Measurements from ENCODE around the gene HS1BP3. TPM values are rescaled to one million over a fixed set of nuclear protein-coding genes. Genes with fewer than 3 reads are reported as not detected.

The HS1BP3 gene
- total RNA-seq, 6 donors from 2014 or later = 41.0 to 45.8 (median 42.7) TPM

DNA sequence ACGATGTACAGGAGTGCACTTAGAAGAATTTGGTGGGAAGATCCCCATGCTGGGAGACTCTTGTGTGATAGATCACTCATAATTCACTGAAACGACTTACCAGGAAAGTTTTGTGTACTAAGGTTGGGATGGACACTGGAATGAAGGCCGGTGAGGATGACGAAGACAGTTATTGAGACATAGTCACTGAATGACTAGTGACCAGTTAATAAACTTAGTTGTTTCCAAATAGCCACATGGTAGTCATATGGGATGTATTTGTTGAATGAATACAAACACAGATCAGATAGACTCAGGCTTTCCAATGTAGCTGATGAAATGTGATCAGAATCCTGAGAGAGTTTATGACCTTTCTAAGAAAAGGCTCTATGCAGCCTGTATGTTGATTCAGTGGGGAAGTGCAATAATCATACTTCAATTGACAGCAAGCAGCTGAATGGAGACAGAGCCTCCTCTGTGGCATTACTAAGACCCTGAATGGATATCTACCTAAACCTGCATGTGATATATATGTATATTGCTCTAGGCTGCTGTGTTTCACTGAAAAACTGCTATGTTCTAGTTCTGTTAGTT, 36.4 kb upstream of the HS1BP3 start:
- ATAC-seq (ENCODE audit: low FRiP score in 2 of 2) (no peak), DNase-seq (no peak)
- 96 to 97% methylated on average over 4 of the region's 4 CpGs for whole genome bisulfite sequencing, 2 donors
- H3K27me3 ChIP-seq = no peaks in the 10 kb centered on the region
- H3K9me3 ChIP-seq = no peaks in the 10 kb centered on the region
- no peak overlapping the region for H3K4me3 ChIP-seq
- H3K27ac ChIP-seq = no peak overlapping the region
- no peaks in the 10 kb centered on the region for H3K4me1 ChIP-seq
- H3K36me3 ChIP-seq = peaks cover 0 to 27% (median 5%) of the 10 kb centered on the region in 4 donors
- TF ChIP-seq POLR2A (IDR thresholded peaks at IDR 0.05) = no peak

DNA sequence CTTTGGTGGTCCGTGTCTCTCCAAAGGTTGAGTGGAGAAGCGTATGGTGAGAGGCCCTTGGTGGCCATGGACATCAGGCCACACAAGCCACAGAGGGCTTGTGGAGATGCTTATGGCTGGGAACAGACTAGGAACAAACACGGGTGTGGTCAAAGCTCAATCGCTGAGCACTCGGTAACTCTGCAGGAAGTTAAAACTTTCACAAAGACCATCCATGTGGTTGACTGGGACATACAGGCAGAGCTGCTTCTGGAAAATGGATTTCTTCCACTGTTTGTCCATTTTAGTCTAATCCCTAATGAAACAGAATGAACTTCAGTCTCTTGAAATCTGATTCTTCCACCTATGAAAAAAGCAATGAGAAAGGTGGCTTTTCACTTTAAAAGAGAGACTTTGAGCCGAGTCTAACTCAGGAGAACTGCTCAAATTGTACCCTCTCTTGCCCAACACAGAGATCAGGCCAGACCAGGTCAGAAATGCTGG, 33.7 kb upstream of the HS1BP3 start:
- Histone ChIP-seq H3K27ac (no peak overlapping the region), H3K27me3 (no peaks in the 10 kb centered on the region)
- WGBS, 2 donors = 73 to 85% methylated on average over 6 of the region's 6 CpGs

DNA sequence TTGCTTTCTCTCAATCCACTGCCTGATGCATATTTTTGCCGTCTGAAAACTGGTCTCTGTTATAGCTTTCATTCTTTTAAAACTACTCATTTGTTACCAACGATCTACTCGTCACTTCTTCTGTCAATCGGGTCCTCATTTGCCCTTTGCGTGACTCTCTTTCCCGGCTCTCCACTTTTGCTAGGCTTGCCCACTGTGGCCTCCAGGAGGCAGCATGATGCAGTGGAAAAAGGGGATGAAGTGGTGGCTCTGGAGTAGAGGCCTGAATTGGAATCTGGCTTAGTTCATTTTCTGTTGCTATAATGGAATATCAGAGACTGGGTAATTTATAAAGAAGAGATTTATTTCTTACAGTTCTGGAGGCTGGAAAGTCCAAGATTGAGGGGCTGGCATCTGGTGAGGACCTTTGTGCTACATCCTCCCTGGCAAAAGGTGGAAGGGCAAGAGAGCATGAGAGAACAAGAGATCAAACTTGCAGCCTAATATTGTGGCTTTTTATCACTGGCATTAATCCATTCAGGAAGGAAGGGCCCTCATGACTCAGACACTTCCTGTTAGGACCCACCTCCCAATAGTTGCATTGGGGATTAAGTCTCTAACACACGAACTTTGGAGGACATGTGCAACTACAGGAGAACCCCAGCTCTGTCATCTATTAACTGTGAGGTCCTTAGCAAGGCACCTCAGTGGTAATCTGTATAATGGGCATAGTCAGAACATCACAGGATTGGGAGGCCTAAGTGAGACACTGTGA, 31.4 kb upstream of the HS1BP3 start:
- 67 to 68% methylated on average over 7 of the region's 7 CpGs for WGBS, 2 donors
- Histone ChIP-seq H3K4me1 (no peaks in the 10 kb centered on the region), H3K36me3 (peaks cover 0 to 31% (median 5%) of the 10 kb centered on the region in 4 donors), H3K4me3 (no peak overlapping the region), H3K27ac (no peak overlapping the region), H3K9me3 (no peaks in the 10 kb centered on the region), H3K27me3 (no peaks in the 10 kb centered on the region)
- DNase-seq (no peak), ATAC-seq (ENCODE audit: low FRiP score in 2 of 2) (no peak)
- TF ChIP-seq, protein P1, sequence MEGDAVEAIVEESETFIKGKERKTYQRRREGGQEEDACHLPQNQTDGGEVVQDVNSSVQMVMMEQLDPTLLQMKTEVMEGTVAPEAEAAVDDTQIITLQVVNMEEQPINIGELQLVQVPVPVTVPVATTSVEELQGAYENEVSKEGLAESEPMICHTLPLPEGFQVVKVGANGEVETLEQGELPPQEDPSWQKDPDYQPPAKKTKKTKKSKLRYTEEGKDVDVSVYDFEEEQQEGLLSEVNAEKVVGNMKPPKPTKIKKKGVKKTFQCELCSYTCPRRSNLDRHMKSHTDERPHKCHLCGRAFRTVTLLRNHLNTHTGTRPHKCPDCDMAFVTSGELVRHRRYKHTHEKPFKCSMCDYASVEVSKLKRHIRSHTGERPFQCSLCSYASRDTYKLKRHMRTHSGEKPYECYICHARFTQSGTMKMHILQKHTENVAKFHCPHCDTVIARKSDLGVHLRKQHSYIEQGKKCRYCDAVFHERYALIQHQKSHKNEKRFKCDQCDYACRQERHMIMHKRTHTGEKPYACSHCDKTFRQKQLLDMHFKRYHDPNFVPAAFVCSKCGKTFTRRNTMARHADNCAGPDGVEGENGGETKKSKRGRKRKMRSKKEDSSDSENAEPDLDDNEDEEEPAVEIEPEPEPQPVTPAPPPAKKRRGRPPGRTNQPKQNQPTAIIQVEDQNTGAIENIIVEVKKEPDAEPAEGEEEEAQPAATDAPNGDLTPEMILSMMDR (IDR thresholded peaks at IDR 0.05) = peak in 4 of 6 experiments; percentile 26 to 42 (median 32)
- TF ChIP-seq POLR2AphosphoS5 (IDR thresholded peaks at IDR 0.05) (no peak), POLR2A (IDR thresholded peaks at IDR 0.05) (no peak), EP300 (IDR thresholded peaks at IDR 0.05) (no peak)

More for the DNA sequence above, 33.7 kb upstream of the HS1BP3 start:
- TF ChIP-seq EP300 (IDR thresholded peaks at IDR 0.05) (no peak), POLR2AphosphoS5 (IDR thresholded peaks at IDR 0.05) (no peak), POLR2A (IDR thresholded peaks at IDR 0.05) (no peak)
- TF ChIP-seq, protein P1 (IDR thresholded peaks at IDR 0.05) = no peak
- DNase-seq = no peak
- no peaks in the 10 kb centered on the region for H3K4me1 ChIP-seq
- H3K9me3 ChIP-seq = no peaks in the 10 kb centered on the region
- no peak for ATAC-seq (ENCODE audit: low FRiP score in 2 of 2)
- peaks cover 0 to 31% (median 5%) of the 10 kb centered on the region in 4 donors for H3K36me3 ChIP-seq
- no peak overlapping the region for H3K4me3 ChIP-seq

DNA sequence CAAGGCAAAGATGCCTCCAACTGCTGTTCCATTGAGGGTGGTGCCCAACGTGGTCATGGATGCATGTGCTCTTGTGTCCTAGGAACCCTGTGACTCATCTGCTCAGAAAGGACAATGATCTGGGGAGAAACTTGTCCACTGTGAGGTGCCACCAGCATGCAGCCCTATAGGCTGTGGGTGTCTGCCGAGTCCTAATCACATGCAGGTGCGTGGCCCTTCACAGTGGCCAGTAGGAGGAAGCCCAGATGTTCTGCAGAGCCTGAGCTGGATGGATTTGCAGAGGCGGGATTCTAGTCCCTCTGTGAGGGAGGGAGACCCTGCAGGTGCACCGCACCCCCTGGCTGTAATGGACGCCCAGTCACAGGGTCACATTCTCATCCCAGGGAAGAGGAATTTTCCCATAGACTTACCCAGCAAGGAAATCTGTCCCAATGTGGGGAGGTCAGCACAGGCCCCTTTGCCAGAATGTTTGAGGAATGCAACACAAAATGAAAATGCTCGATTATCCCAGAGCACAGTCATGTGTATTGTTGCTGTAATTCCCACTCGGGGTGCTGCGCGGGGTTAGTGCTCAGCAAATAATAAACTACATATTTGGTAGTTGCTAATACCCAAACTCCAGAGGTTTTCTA, 30.0 kb upstream of the HS1BP3 start:
- Histone ChIP-seq H3K36me3 (peaks cover 0 to 16% (median under 1%) of the 10 kb centered on the region in 4 donors), H3K27me3 (no peaks in the 10 kb centered on the region), H3K4me1 (peaks cover 0 to 1% (median 0%) of the 10 kb centered on the region in 4 donors), H3K4me3 (no peak overlapping the region), H3K27ac (no peak overlapping the region), H3K9me3 (no peaks in the 10 kb centered on the region)
- 95 to 96% methylated on average over 8 to 10 of the region's 10 CpGs for WGBS, 2 donors
- DNase-seq (no peak), ATAC-seq (ENCODE audit: low FRiP score in 2 of 2) (no peak)
- no peak for TF ChIP-seq POLR2A (IDR thresholded peaks at IDR 0.05)
- TF ChIP-seq, protein P1 (IDR thresholded peaks at IDR 0.05) = no peak
- TF ChIP-seq POLR2AphosphoS5 (IDR thresholded peaks at IDR 0.05) = no peak

DNA sequence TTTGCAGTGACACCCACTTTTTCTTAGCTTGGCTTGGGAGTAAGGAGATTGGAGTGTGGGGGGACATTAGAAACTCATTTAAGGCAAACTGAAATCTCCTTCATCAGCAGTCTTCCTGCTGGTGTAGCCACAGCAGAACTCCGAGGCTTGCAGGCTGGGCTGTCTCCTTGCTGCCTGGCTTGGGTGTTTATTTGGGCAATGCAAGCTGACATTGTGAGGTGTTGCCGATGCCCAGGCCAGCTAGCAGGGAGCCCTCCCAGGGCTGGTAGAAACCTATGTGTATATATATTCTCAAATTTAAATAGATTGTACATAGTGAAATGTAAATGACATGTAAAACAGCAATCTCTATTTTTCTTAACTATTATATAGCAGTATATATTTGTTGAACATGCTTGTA, 27.9 kb upstream of the HS1BP3 start:
- ATAC-seq (ENCODE audit: low FRiP score in 2 of 2) (no peak), DNase-seq (no peak)

More for the DNA sequence above, 27.9 kb upstream of the HS1BP3 start:
- Histone ChIP-seq H3K27ac (no peak overlapping the region), H3K9me3 (no peaks in the 10 kb centered on the region), H3K27me3 (peaks cover 0 to 3% (median 0%) of the 10 kb centered on the region in 4 donors), H3K36me3 (peaks cover 0 to 4% (median 0%) of the 10 kb centered on the region in 4 donors), H3K4me1 (peaks cover 0 to 12% (median 0%) of the 10 kb centered on the region in 4 donors), H3K4me3 (no peak overlapping the region)
- 76 to 93% methylated on average over 2 of the region's 2 CpGs for WGBS, 2 donors
- TF ChIP-seq EP300 (IDR thresholded peaks at IDR 0.05) = no peak
- TF ChIP-seq POLR2A (IDR thresholded peaks at IDR 0.05) = no peak
- no peak for TF ChIP-seq POLR2AphosphoS5 (IDR thresholded peaks at IDR 0.05)
- TF ChIP-seq, protein P1 (IDR thresholded peaks at IDR 0.05) = no peak

Measured in upper lobe of left lung (tissue), 6 donors.